Neutrophil (primary cell): Measurements from ENCODE around the gene HS6ST3.

Experiments used
- H3K27ac ChIP-seq: fragments of 200-600 bp; sonication (generic); 2 replicates; pipeline ENCODE4 v1.5.1; 2016; ENCODE audit warnings: mild to moderate bottlenecking, moderate library complexity
- H3K27me3 ChIP-seq: fragments of 200-600 bp; sonication (generic); 2 replicates; pipeline ENCODE4 v1.6.0; 2016; ENCODE audit warnings: mild to moderate bottlenecking
- H3K36me3 ChIP-seq: fragments of 200-600 bp; sonication (generic); 2 replicates; pipeline ENCODE4 v1.5.1; 2017
- H3K4me1 ChIP-seq, 2 experiments: fragments of 200-600 bp in 1 of 2; sonication (generic) in 1 of 2; 1 replicate in 1 of 2; 2 replicates in 1 of 2; pipeline versions ENCODE4 v1.5.1 to v1.6.1; 2013 to 2016; ENCODE audit warnings: low read depth in 1 of 2, low read length in 1 of 2, mild to moderate bottlenecking in 1 of 2, moderate library complexity in 1 of 2; ENCODE audit not compliant: control insufficient read depth in 1 of 2, insufficient read depth in 1 of 2
- H3K4me3 ChIP-seq, 2 experiments: fragments of 200-600 bp in 1 of 2; sonication (generic) in 1 of 2; 1 replicate in 1 of 2; 2 replicates in 1 of 2; pipeline ENCODE4 v1.5.1; 2013 to 2016; ENCODE audit warnings: low read depth in 1 of 2, low read length in 1 of 2, mild to moderate bottlenecking in 1 of 2, moderate library complexity in 1 of 2
- H3K9me3 ChIP-seq: fragments of 200-600 bp; sonication (generic); 2 replicates; pipeline ENCODE4 v1.5.1; 2016
- CTCF ChIP-seq: fragments of 200-600 bp; sonication (generic); IDR thresholded peaks from 2 replicates; pipeline ENCODE4 v1.5.1; 2016; ENCODE audit warnings: antibody characterized with exemption

HS6ST3 gene

GRCh38 chr13:96834626-96835025 lies 744.7 kb downstream of the HS6ST3 start:
- Histone ChIP-seq H3K4me3 (no peak overlapping the region), H3K9me3 (no peaks in the 10 kb centered on the region), H3K27ac (no peak overlapping the region), H3K27me3 (no peaks in the 10 kb centered on the region), H3K4me1 (no peaks in the 10 kb centered on the region), H3K36me3 (no peaks in the 10 kb centered on the region)
- no peak for TF ChIP-seq CTCF

- no peak for TF ChIP-seq CTCF
- Histone ChIP-seq H3K27ac (no peak overlapping the region), H3K4me3 (no peak overlapping the region), H3K27me3 (no peaks in the 10 kb centered on the region), H3K36me3 (no peaks in the 10 kb centered on the region), H3K4me1 (no peaks in the 10 kb centered on the region), H3K9me3 (no peaks in the 10 kb centered on the region)
These were observed 745.6 kb downstream of the HS6ST3 start for GRCh38 chr13:96835546-96835945.

GRCh38 chr13:96836733-96837132 lies 746.8 kb downstream of the HS6ST3 start:
- Histone ChIP-seq H3K9me3 (no peaks in the 10 kb centered on the region), H3K27me3 (no peaks in the 10 kb centered on the region), H3K4me1 (no peaks in the 10 kb centered on the region), H3K4me3 (no peak overlapping the region), H3K27ac (no peak overlapping the region), H3K36me3 (no peaks in the 10 kb centered on the region)
- TF ChIP-seq CTCF: no peak

- Histone ChIP-seq H3K27ac (no peak overlapping the region), H3K4me3 (no peak overlapping the region), H3K4me1 (no peaks in the 10 kb centered on the region), H3K9me3 (no peaks in the 10 kb centered on the region), H3K36me3 (no peaks in the 10 kb centered on the region), H3K27me3 (no peaks in the 10 kb centered on the region)
- no peak for TF ChIP-seq CTCF
These were observed 747.9 kb downstream of the HS6ST3 start for GRCh38 chr13:96837809-96838208.

- Histone ChIP-seq H3K4me3 (no peak overlapping the region), H3K27ac (no peak overlapping the region), H3K36me3 (no peaks in the 10 kb centered on the region), H3K9me3 (no peaks in the 10 kb centered on the region), H3K4me1 (no peaks in the 10 kb centered on the region), H3K27me3 (no peaks in the 10 kb centered on the region)
- TF ChIP-seq CTCF: no peak
These were observed 754.3 kb downstream of the HS6ST3 start for GRCh38 chr13:96844195-96844594.

- H3K4me3 ChIP-seq: no peak overlapping the region
- no peaks in the 10 kb centered on the region for H3K27me3 ChIP-seq
- no peak for TF ChIP-seq CTCF
- no peaks in the 10 kb centered on the region for H3K9me3 ChIP-seq
- no peaks in the 10 kb centered on the region for H3K4me1 ChIP-seq
- no peak overlapping the region for H3K27ac ChIP-seq
- H3K36me3 ChIP-seq: no peaks in the 10 kb centered on the region
These were observed 754.7 kb downstream of the HS6ST3 start for GRCh38 chr13:96844616-96845015.
